Ishikawa (cell line): ENCODE results near the gene CBFA2T2.

Experiments used
- CEBPB ChIP-seq: IDR thresholded peaks from 2 replicates; pipeline ENCODE4 v1.6.1; 2012
- CREB1 ChIP-seq: IDR thresholded peaks from 2 replicates; pipeline ENCODE4 v1.6.1; 2012; ENCODE audit warnings: low read depth
- EGR1 ChIP-seq: IDR thresholded peaks from 2 replicates; pipeline ENCODE4 v1.6.1; 2012
- EP300 ChIP-seq: IDR thresholded peaks from 2 replicates; pipeline ENCODE4 v1.6.1; 2012; ENCODE audit warnings: borderline replicate concordance
- FOXM1 ChIP-seq: IDR thresholded peaks from 2 replicates; pipeline ENCODE4 v1.6.1; 2012; ENCODE audit warnings: low read depth, borderline replicate concordance
- MAX ChIP-seq: IDR thresholded peaks from 2 replicates; pipeline ENCODE4 v1.6.1; 2012
- NFIC ChIP-seq: IDR thresholded peaks from 2 replicates; pipeline ENCODE4 v1.6.1; 2012
- RAD21 ChIP-seq: IDR thresholded peaks from 2 replicates; pipeline ENCODE4 v1.6.1; 2012; ENCODE audit warnings: low read depth
- TAF1 ChIP-seq: IDR thresholded peaks from 2 replicates; pipeline ENCODE4 v1.6.1; 2012; ENCODE audit warnings: low read depth, mild to moderate bottlenecking
- TCF12 ChIP-seq: IDR thresholded peaks from 2 replicates; pipeline ENCODE4 v1.6.1; 2012; ENCODE audit warnings: low read depth
- TEAD4 ChIP-seq: IDR thresholded peaks from 2 replicates; pipeline ENCODE4 v1.6.1; 2012
- YY1 ChIP-seq: IDR thresholded peaks from 2 replicates; pipeline ENCODE4 v1.6.1; 2012; ENCODE audit warnings: low read depth
- ZBTB7A ChIP-seq: IDR thresholded peaks from 2 replicates; pipeline ENCODE4 v1.6.1; 2012; ENCODE audit warnings: low read depth
- TF ChIP-seq, protein P1 (sequence below): IDR thresholded peaks from 2 replicates; pipeline ENCODE4 v1.6.1; 2012
- TF ChIP-seq, protein P2 (sequence below): IDR thresholded peaks from 2 replicates; pipeline ENCODE4 v1.6.1; 2012; ENCODE audit warnings: low read depth, mild to moderate bottlenecking

Gene CBFA2T2

GRCh38 chr20:33679758-33680485, 190.0 kb downstream of the CBFA2T2 start:
- TF ChIP-seq TCF12, result no peak
- TF ChIP-seq, protein P1, sequence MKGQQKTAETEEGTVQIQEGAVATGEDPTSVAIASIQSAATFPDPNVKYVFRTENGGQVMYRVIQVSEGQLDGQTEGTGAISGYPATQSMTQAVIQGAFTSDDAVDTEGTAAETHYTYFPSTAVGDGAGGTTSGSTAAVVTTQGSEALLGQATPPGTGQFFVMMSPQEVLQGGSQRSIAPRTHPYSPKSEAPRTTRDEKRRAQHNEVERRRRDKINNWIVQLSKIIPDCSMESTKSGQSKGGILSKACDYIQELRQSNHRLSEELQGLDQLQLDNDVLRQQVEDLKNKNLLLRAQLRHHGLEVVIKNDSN, result no peak
- no peak for TF ChIP-seq CEBPB
- no peak for TF ChIP-seq TAF1
- TF ChIP-seq RAD21, result no peak
- TF ChIP-seq FOXM1, result no peak
- no peak for TF ChIP-seq TEAD4
- TF ChIP-seq, protein P2, sequence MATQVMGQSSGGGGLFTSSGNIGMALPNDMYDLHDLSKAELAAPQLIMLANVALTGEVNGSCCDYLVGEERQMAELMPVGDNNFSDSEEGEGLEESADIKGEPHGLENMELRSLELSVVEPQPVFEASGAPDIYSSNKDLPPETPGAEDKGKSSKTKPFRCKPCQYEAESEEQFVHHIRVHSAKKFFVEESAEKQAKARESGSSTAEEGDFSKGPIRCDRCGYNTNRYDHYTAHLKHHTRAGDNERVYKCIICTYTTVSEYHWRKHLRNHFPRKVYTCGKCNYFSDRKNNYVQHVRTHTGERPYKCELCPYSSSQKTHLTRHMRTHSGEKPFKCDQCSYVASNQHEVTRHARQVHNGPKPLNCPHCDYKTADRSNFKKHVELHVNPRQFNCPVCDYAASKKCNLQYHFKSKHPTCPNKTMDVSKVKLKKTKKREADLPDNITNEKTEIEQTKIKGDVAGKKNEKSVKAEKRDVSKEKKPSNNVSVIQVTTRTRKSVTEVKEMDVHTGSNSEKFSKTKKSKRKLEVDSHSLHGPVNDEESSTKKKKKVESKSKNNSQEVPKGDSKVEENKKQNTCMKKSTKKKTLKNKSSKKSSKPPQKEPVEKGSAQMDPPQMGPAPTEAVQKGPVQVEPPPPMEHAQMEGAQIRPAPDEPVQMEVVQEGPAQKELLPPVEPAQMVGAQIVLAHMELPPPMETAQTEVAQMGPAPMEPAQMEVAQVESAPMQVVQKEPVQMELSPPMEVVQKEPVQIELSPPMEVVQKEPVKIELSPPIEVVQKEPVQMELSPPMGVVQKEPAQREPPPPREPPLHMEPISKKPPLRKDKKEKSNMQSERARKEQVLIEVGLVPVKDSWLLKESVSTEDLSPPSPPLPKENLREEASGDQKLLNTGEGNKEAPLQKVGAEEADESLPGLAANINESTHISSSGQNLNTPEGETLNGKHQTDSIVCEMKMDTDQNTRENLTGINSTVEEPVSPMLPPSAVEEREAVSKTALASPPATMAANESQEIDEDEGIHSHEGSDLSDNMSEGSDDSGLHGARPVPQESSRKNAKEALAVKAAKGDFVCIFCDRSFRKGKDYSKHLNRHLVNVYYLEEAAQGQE, result no peak
- TF ChIP-seq ZBTB7A, result no peak
- no peak for TF ChIP-seq YY1
- TF ChIP-seq CREB1, result no peak
- no peak for TF ChIP-seq NFIC
- TF ChIP-seq MAX, result no peak

DNA sequence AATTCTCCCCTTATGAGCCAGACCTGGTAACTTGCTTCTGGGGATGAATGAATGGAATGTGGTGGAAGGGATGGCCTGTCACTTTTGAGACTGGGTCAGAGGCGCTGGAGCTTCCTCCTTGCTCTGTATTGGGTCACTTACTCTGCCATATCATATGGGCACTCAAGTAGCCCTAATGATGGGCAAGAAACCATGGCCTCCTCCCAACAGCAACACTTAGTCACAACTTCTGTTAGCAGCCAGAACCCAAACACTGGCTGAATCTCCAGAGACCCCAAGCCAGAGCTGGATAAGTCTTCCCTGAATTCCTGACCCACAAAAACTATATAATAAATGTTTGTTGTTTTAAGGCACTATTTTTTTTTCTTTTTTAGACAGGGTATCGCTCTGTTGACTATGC, 190.8 kb downstream of the CBFA2T2 start:
- TF ChIP-seq CEBPB, result no peak
- no peak for TF ChIP-seq EP300
- no peak for TF ChIP-seq EGR1
- TF ChIP-seq ZBTB7A, result no peak
- TF ChIP-seq TAF1, result no peak
- TF ChIP-seq, protein P1, result no peak
- TF ChIP-seq, protein P2, result no peak
- no peak for TF ChIP-seq YY1
- TF ChIP-seq CREB1, result no peak
- TF ChIP-seq RAD21, result no peak

GRCh38 chr20:33681288-33681687, 191.4 kb downstream of the CBFA2T2 start:
- no peak for TF ChIP-seq RAD21
- TF ChIP-seq TEAD4, result no peak
- TF ChIP-seq, protein P2, result no peak
- no peak for TF ChIP-seq TCF12
- no peak for TF ChIP-seq EGR1
- TF ChIP-seq MAX, result no peak
- TF ChIP-seq, protein P1, result no peak
- TF ChIP-seq CREB1, result no peak
- TF ChIP-seq YY1, result no peak
- no peak for TF ChIP-seq EP300
- TF ChIP-seq NFIC, result no peak
- no peak for TF ChIP-seq FOXM1
- TF ChIP-seq TAF1, result no peak
- TF ChIP-seq ZBTB7A, result no peak
- no peak for TF ChIP-seq CEBPB
